AG09319 (cell line): Measurements from ENCODE around the gene LCN9.

Experiments
- DNase-seq: peaks from one replicate; pipeline ENCODE4 v3.0.0-alpha.2; 2010; ENCODE audit warnings: low read depth; ENCODE audit errors: extremely low read depth
- CTCF ChIP-seq: IDR thresholded peaks from 2 replicates; pipeline ENCODE4 v1.5.1; 2011; ENCODE audit warnings: low read depth, mild to moderate bottlenecking, inconsistent platforms, low read length, moderate library complexity

Gene LCN9

GRCh38 chr9:135661816-135662560 is 1.1 kb upstream of the LCN9 start:
- no peak for DNase-seq
- no peak for TF ChIP-seq CTCF

- DNase-seq, result no peak
- no peak for TF ChIP-seq CTCF
Observed at GRCh38 chr9:135663451-135663770, 302 bp downstream of the LCN9 start.

- TF ChIP-seq CTCF, result no peak
- DNase-seq, result no peak
Observed at GRCh38 chr9:135663857-135664256, 748 bp downstream of the LCN9 start.

- no peak for TF ChIP-seq CTCF
- no peak for DNase-seq
Observed at GRCh38 chr9:135664266-135664665, 1.2 kb downstream of the LCN9 start.

GRCh38 chr9:135664801-135665794 is 2.0 kb downstream of the LCN9 start:
- TF ChIP-seq CTCF, result no peak

GRCh38 chr9:135665795-135666189 is 2.7 kb downstream of the LCN9 start:
- TF ChIP-seq CTCF, result no peak
- DNase-seq, result no peak

More at GRCh38 chr9:135664801-135665794, 2.0 kb downstream of the LCN9 start:
- DNase-seq, result no peak
